Liver (tissue), 9 donors: ENCODE data around the gene MFSD2B. TPM values are rescaled to one million over a fixed set of nuclear protein-coding genes. Genes with fewer than 3 reads are reported as not detected.

Experiments
- DNase-seq: peaks from one replicate; pipeline ENCODE4 v3.0.0-alpha.2; 2017; ENCODE audit warnings: low spot score
- H3K27ac ChIP-seq, 2 donors: one replicate each; pipeline ENCODE4 v1.7.0; 2013; ENCODE audit warnings: inconsistent platforms in 2 of 2, low read length in 2 of 2, control low read depth in 1 of 2, low read depth in 1 of 2, mild to moderate bottlenecking in 1 of 2
- H3K27me3 ChIP-seq, 4 donors: one replicate each; pipeline versions ENCODE4 v1.6.1 to v1.7.0; 2013; ENCODE audit warnings: low read length in 3 of 4, inconsistent platforms in 1 of 4, mild to moderate bottlenecking in 1 of 4, moderate library complexity in 1 of 4; ENCODE audit not compliant: control insufficient read depth in 4 of 4, insufficient read depth in 4 of 4
- H3K36me3 ChIP-seq, 4 donors: one replicate each; pipeline versions ENCODE4 v1.6.1 to v1.7.0; 2013; ENCODE audit warnings: low read length in 3 of 4, mild to moderate bottlenecking in 3 of 4, low read depth in 1 of 4, moderate library complexity in 1 of 4; ENCODE audit not compliant: control insufficient read depth in 4 of 4, insufficient read depth in 3 of 4
- H3K4me1 ChIP-seq, 4 donors: one replicate each; pipeline versions ENCODE4 v1.6.1 to v1.7.0; 2013; ENCODE audit warnings: low read length in 3 of 4, mild to moderate bottlenecking in 3 of 4, moderate library complexity in 1 of 4; ENCODE audit not compliant: control insufficient read depth in 4 of 4, insufficient read depth in 4 of 4
- H3K4me3 ChIP-seq, 3 donors: one replicate each; pipeline versions ENCODE4 v1.6.1 to v1.7.0; 2013; ENCODE audit warnings: low read length in 3 of 3, control low read depth in 1 of 3, low read depth in 1 of 3, mild to moderate bottlenecking in 1 of 3
- H3K9ac ChIP-seq, 2 donors: one replicate each; pipeline ENCODE4 v1.7.0; 2013; ENCODE audit warnings: low read length in 2 of 2, mild to moderate bottlenecking in 2 of 2, moderate library complexity in 2 of 2, control low read depth in 1 of 2, low read depth in 1 of 2
- H3K9me3 ChIP-seq, 4 donors: one replicate each; pipeline versions ENCODE4 v1.6.1 to v1.7.0; 2013; ENCODE audit warnings: low read length in 3 of 4; ENCODE audit not compliant: control insufficient read depth in 4 of 4
- ATF3 ChIP-seq: IDR thresholded peaks from 2 replicates; pipeline ENCODE4 v1.6.1; 2016; ENCODE audit warnings: antibody characterized with exemption
- CTCF ChIP-seq: fragments of 150-350 bp; IDR thresholded peaks from 2 replicates; pipeline ENCODE4 v1.5.1; 2017; ENCODE audit warnings: improper control_type of control experiment, low read depth, low read length; ENCODE audit not compliant: missing input control
- EGR1 ChIP-seq, 2 donors: IDR thresholded peaks; 2 replicates each; pipeline ENCODE4 v1.6.1; 2016 to 2018; ENCODE audit warnings: antibody characterized with exemption in 2 of 2, low read depth in 2 of 2
- FOXA1 ChIP-seq: IDR thresholded peaks from 2 replicates; pipeline ENCODE4 v1.6.1; 2016; ENCODE audit warnings: antibody characterized with exemption
- FOXA2 ChIP-seq: IDR thresholded peaks from 2 replicates; pipeline ENCODE4 v1.6.1; 2016; ENCODE audit warnings: antibody characterized with exemption
- GABPA ChIP-seq, 2 donors: IDR thresholded peaks in 1 of 2; conservative IDR thresholded peaks in 1 of 2; 2 replicates each; pipeline ENCODE4 v1.6.1; 2016; ENCODE audit warnings: antibody characterized with exemption in 2 of 2, mild to moderate bottlenecking in 1 of 2, moderate library complexity in 1 of 2
- HNF4A ChIP-seq, 2 donors: conservative IDR thresholded peaks; 2 replicates each; pipeline ENCODE4 v1.6.1; 2016; ENCODE audit warnings: antibody characterized with exemption in 2 of 2, mild to moderate bottlenecking in 2 of 2
- HNF4G ChIP-seq: IDR thresholded peaks from 2 replicates; pipeline ENCODE4 v1.6.1; 2016; ENCODE audit warnings: antibody characterized with exemption
- JUND ChIP-seq, 2 donors: IDR thresholded peaks; 2 replicates each; pipeline ENCODE4 v1.6.1; 2016; ENCODE audit warnings: antibody characterized with exemption in 2 of 2
- MAX ChIP-seq: IDR thresholded peaks from 2 replicates; pipeline ENCODE4 v1.6.1; 2016; ENCODE audit warnings: antibody characterized with exemption
- NR2F2 ChIP-seq: IDR thresholded peaks from 2 replicates; pipeline ENCODE4 v1.6.1; 2016; ENCODE audit warnings: antibody characterized with exemption
- RAD21 ChIP-seq, 2 donors: IDR thresholded peaks; 2 replicates each; pipeline ENCODE4 v1.6.1; 2016; ENCODE audit warnings: antibody characterized with exemption in 2 of 2, mild to moderate bottlenecking in 2 of 2
- REST ChIP-seq: IDR thresholded peaks from 2 replicates; pipeline ENCODE4 v1.6.1; 2016; ENCODE audit warnings: antibody characterized with exemption, mild to moderate bottlenecking
- RXRA ChIP-seq, 2 donors: IDR thresholded peaks; 2 replicates each; pipeline ENCODE4 v1.6.1; 2017 to 2018; ENCODE audit warnings: antibody characterized with exemption in 2 of 2, mild to moderate bottlenecking in 1 of 2
- SP1 ChIP-seq: IDR thresholded peaks from 2 replicates; pipeline ENCODE4 v1.6.1; 2018; ENCODE audit warnings: antibody characterized with exemption, mild to moderate bottlenecking
- TAF1 ChIP-seq: conservative IDR thresholded peaks from 2 replicates; pipeline ENCODE4 v1.6.1; 2016; ENCODE audit warnings: antibody characterized with exemption, mild to moderate bottlenecking
- YY1 ChIP-seq: IDR thresholded peaks from 2 replicates; pipeline ENCODE4 v1.6.1; 2016; ENCODE audit warnings: antibody characterized with exemption, mild to moderate bottlenecking
- ZBTB33 ChIP-seq: IDR thresholded peaks from 2 replicates; pipeline ENCODE4 v1.6.1; 2016; ENCODE audit warnings: antibody characterized with exemption
- WGBS: extraction: QIAGEN DNeasy Blood & Tissue Kit; methylation state at CpG from one replicate; pipeline ENCODE4 v1.1.7; 2013; 5-methylcytosine and 5-hydroxymethylcytosine counted together
- polyA plus RNA-seq, 2 donors: library from polyadenylated mRNA; stranded (reverse) in 1 of 2; unstranded in 1 of 2; fragments of 200-250 nt in 1 of 2; fragments of >200 nt in 1 of 2; fragmentation: Nextera tagmentation in 1 of 2; extraction: Ambion mirVana in 1 of 2; gene quantifications; one replicate each; pipeline versions ENCODE4 v1.2.1 to v1.2.3, GENCODE V29; 2013 to 2015
- total RNA-seq, 2 donors: library from RNA; depleted of rRNA; stranded (reverse); fragments of >200 nt; gene quantifications; one replicate each; pipeline ENCODE4 v1.2.3, GENCODE V29; 2014
- donor health status: healthy.
- donor health status: healthy.
- donor health status: healthy.
- donor health status: healthy.
- donor health status: healthy.

The MFSD2B gene
- total and polyA plus RNA-seq, 4 donors = 0.02 to 26.1 (median 0.22) TPM

GRCh38 chr2:24022975-24023575 is 13.2 kb downstream of the MFSD2B start:
- Histone ChIP-seq H3K27ac (no peak overlapping the region), H3K4me1 (no peaks in the 10 kb centered on the region), H3K36me3 (peaks cover 0 to 10% (median 1%) of the 10 kb centered on the region in 4 donors), H3K27me3 (no peaks in the 10 kb centered on the region), H3K9ac (no peak overlapping the region), H3K4me3 (no peak overlapping the region), H3K9me3 (no peaks in the 10 kb centered on the region)
- no peak for TF ChIP-seq RXRA (IDR thresholded peaks at IDR 0.05)
- TF ChIP-seq RAD21 (IDR thresholded peaks at IDR 0.05) = no peak
- TF ChIP-seq TAF1 = no peak
- no peak for TF ChIP-seq FOXA2
- no peak for TF ChIP-seq ZBTB33
- TF ChIP-seq YY1 = no peak
- TF ChIP-seq REST = no peak
- TF ChIP-seq HNF4A (conservative IDR thresholded peaks at IDR 0.05) = no peak
- TF ChIP-seq JUND (IDR thresholded peaks at IDR 0.05) = no peak
- no peak for TF ChIP-seq CTCF
- TF ChIP-seq EGR1 (IDR thresholded peaks at IDR 0.05; ENCODE audit: low read depth in 2 of 2) = no peak
- TF ChIP-seq NR2F2 = no peak
- no peak for TF ChIP-seq MAX
- no peak for TF ChIP-seq FOXA1
- no peak for TF ChIP-seq HNF4G
- no peak for TF ChIP-seq SP1
- TF ChIP-seq GABPA (IDR thresholded peaks at IDR 0.05 in 1 of 2, conservative IDR thresholded peaks at IDR 0.05 in 1 of 2) = no peak
- no peak for TF ChIP-seq ATF3
- 95% methylated on average over 16 of the region's 16 CpGs for WGBS
- no peak for DNase-seq
